Dermis microvascular lymphatic vessel endothelial cell (primary cell): ENCODE results near the gene MAP6. TPM values are rescaled to one million over a fixed set of nuclear protein-coding genes. Genes with fewer than 3 reads are reported as not detected.

ENCODE experiments used
- DNase-seq, 2 donors: peaks; one replicate each; pipeline versions ENCODE4 v3.0.0 to v3.0.0-alpha.2; 2010; ENCODE audit warnings: low read depth in 2 of 2
- total RNA-seq: library from RNA; depleted of rRNA; stranded (reverse); fragments of >200 nt; gene quantifications from 2 replicates; pipeline ENCODE4 v1.2.1, GENCODE V29; 2014

The MAP6 gene
- total RNA-seq, 1 donor from 2014 or later = 0.26 TPM

DNA sequence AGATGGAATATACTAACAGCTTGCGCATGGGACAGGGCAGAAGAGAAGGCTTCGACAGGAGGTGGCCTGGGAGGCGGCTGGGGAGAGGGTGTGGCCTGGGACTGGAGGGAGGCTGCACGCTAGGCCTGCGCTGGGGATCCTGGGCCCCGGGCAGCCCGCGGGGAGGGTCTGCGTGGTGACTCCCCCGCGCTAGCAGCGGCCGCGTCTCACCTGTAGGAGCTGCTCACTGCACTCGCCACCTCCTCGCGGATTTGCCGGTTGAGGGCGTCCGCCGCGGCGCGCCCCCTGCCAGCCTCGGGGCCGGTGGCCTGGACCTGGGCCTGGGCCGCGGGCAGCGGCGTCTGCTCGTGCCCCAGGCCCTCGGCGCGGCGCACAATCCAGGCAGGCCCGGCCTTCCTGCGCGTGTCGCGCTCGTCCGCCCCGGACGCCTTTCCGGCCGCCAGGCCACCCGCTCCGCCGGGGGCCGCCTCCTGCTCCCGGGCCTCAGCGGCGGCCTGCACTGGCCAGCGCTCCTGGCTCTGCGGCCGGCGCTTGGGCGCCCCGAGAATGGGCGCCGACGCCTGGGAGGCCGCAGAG is 1.5 kb downstream of the MAP6 start:
- peak in 1 of 2 donors; percentile 13 for DNase-seq

DNA sequence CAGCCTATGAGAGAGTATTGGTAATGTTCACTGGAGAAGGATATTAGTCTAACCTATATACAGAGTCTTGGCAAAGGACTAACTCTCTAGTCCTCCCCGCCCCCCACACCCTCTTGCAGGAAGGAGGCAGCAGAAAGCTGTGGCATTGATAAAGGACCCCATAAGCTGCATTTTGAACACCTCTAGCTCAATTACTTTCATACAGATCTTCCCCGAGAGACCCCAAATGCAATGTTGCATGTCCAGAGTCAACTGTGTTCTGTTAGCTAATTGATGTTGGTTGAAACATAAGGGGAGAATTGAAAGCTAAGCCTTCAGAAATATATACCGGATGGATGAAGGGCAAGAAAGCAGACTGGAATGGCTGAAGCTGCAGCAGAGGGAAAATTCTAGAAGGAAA is 2.8 kb downstream of the MAP6 start:
- DNase-seq = no peak

DNA sequence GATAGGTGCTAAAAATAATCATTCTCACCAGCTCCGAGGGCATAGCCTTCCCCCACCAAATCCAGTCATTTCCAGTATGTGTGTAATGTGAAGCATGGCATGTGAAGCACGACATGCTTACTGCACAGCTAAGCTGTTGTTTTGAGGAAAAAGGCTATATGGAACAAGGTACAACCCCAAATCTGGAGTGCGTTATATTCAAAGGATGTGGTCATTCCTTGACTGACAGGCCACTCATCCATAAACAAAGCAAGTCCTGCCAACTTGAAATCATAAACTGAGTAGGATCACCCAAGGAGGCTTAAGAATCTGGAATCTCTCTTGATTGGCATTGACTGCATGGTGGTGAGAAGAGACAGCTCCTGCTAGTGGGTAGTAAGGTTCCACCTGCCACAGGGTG is 3.7 kb downstream of the MAP6 start:
- DNase-seq = no peak

- DNase-seq = no peak
These were observed 4.4 kb downstream of the MAP6 start for GRCh38 chr11:75664389-75664788.

GRCh38 chr11:75663808-75664207 is 5.0 kb downstream of the MAP6 start:
- DNase-seq = no peak

DNA sequence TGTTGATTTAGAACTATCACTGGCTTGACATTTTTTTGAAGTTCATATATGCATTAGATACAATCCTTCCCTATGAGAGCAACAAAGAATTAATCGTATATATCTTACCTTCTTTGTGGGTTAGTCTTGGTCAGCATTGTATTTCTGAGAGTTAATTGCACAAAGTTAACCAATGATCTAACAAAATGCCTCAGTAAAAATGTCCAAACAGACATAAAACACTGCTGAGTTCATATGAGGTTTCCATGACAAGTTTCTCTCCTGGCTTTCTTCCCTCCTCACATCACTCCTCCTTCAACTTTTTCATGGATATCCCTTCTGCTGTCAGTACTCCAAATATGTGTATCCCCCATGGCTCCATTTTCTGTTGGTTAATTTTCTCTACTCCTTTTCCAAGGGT is 9.0 kb downstream of the MAP6 start:
- DNase-seq = no peak

GRCh38 chr11:75656044-75656727 is 12.7 kb downstream of the MAP6 start:
- DNase-seq = no peak

DNA sequence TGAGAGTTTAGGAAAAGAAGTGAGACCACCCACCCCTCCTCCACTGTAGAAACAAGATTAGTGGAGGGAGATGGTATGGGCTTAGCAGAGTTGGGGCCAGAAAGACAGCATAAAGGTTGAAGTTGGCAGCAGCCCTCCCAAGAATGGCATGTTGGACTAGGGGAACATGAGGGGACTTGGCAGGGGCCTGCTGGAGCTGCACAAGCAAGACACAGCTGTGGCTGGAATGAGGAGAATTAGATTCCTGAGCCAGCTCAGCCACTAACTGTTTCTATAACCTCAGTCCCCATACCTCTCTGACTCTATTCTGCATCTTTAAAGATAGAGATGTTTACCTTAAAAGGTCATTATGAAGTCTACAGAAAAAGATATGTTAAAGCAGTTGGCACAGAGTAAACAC is 13.2 kb downstream of the MAP6 start:
- DNase-seq = no peak

DNA sequence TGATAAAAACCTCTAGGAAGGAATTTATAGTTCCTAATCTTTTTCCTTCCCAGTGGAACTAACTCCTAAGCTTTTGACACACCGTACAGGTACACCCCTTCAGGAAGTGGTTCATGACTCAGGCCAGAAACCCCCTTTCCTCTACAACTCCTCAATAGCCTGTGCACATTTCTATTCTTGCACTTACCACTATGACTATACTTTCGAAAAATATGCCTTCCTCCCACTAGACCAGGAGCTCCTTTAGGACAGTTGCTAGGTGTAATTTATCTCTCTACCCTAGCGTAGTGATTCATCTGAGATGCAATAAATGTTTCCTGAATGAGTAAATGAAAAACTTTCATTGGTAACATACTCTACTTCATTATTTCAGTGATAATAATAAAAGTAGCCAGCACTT is 14.5 kb downstream of the MAP6 start:
- no peak for DNase-seq

DNA sequence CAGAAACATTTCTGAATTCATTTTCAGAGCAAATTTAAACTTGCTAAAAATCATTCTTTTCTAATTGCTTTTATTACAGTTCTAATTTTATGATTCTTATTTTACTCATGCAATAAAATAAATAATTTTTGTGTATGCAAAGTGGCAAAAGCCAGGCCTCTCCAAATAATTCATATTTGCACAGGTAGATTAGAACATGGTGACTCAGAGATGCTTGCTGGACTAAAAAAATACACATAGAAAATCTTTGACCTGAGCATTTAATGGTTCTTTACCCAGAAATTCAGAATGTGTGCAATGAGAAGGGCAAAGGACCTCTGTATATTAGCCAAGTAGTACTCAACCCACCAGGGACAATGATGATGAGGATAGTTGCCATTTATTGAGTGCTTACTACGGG is 15.3 kb downstream of the MAP6 start:
- DNase-seq = no peak

DNA sequence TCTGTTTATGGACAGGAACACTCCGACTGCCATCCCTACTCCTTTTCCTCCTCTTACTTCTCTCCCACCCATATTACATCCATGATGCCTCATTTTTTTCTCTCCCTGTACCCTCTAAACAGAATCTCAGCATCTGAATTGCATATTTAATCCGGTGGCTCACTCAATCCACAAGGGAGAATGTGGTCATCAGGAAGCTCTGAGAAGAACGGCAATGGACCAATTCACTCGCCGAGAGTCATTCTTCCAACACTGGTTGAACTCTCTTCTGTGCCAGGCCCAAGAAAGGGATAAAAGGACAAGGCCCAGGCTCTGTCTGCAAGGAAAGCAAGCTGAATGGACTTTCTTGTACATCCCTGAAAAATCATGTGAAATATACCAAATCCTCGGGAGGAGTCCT is 15.9 kb downstream of the MAP6 start:
- DNase-seq = no peak

DNA sequence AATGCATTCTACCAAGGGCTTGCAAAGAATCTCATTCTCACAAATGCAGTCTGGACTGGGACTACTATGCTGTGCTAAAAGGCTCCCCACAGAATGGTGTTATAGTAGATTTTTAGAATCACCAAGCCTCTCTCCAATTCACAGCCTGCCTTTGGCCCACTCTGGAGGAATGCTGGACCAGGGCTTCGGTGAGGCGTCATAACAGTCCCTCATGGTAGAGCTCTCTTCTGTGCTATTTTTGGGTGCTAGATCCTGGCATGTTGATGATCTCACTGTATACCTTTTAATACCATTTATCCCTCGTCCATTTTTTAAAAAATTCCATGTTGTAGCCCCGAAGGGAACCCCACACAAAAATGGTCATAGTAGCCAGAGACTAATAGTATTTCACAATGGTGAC is 17.6 kb downstream of the MAP6 start:
- DNase-seq = no peak

- DNase-seq = no peak
These were observed 18.6 kb downstream of the MAP6 start for GRCh38 chr11:75650167-75650723.

DNA sequence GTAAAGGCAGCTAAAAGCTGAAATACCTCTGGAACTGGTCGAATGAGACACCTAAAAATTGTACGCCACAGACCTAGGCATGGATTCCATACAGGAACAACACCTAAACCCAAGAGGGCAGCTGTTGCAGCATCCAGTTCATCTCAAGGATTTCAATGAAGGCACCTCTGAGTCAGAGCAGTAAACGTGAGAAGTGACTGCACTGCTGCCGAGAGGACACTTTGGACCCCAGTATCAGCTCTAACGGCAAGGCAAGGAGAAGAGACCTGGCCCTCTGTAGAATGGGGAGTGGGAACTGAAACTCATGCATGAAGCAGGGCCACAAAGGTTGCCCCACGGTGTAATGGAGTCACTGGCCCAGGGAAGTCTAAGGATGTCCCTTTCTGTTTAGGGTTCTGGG is 23.9 kb downstream of the MAP6 start:
- DNase-seq = no peak

GRCh38 chr11:75644370-75644769 is 24.5 kb downstream of the MAP6 start:
- DNase-seq = no peak

DNA sequence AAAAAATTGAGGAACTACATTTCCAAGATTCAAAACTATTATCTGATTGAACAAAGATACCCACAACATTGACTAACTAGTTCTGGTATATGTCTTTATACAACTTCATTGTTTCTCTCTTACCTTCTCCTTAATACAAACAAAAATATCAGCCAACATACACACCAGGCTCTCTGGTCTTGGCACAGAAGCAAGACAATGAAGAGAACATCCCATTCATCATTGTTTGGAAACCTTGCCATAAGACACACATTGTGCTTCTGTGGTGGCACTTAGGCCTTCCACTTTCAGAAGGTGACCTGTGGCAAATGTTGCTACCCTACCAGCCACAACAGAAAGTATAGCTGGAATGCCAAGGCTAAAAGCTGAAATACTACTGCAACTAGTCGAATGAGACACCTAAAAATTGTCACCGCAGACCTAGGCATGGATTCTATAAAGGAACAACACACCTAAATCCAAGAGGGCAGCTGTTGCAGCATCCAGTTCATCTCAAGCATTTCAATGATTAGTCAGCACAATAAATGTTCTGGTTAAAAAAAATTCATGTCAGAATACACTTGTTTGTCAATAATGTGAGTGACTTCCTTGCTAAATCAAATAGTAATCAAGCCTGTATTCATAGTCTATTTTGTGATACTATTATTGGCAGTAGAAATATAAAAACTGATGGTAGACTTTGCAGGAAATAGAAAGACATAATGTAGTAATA is 26.3 kb downstream of the MAP6 start:
- no peak for DNase-seq

DNA sequence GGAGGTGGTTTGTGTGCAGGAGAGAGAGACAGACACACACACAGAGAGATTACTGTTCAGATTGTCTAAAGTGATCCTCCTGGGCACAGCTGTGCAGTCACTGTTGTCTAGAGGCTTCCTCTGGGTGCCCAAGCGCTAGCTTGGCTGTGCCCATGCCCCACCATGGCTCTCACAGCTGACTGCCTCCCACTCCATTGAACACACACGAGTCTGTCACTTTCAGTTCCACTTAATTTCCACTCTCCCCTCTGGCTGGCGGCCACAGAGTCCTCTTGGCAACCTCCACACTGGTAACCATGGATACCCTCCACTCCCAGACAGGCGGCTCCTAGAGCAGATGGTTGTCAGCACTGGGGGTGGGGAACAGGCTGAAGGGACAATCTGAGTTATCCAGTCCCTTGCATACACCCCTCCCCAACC is 29.1 kb downstream of the MAP6 start:
- DNase-seq = peak; percentile 60 to 71

DNA sequence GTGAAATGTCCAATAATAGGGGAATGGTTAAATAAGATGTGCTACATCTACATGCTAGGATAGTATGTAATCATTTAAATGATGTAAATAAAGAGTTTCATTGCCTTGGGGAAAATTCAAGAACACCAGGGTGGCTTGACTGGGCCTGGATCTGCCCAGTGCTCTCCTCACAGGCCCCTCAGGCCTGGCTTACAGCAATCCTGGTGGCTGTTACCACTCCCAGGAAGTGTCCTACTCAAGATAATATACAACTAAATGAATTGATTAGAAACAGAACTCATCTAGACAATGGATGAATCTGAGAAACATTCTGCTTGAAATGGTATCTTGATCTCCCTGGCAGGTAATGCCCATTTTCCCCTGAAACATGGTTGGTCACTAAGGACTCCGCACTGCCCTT is 30.8 kb downstream of the MAP6 start:
- no peak for DNase-seq

DNA sequence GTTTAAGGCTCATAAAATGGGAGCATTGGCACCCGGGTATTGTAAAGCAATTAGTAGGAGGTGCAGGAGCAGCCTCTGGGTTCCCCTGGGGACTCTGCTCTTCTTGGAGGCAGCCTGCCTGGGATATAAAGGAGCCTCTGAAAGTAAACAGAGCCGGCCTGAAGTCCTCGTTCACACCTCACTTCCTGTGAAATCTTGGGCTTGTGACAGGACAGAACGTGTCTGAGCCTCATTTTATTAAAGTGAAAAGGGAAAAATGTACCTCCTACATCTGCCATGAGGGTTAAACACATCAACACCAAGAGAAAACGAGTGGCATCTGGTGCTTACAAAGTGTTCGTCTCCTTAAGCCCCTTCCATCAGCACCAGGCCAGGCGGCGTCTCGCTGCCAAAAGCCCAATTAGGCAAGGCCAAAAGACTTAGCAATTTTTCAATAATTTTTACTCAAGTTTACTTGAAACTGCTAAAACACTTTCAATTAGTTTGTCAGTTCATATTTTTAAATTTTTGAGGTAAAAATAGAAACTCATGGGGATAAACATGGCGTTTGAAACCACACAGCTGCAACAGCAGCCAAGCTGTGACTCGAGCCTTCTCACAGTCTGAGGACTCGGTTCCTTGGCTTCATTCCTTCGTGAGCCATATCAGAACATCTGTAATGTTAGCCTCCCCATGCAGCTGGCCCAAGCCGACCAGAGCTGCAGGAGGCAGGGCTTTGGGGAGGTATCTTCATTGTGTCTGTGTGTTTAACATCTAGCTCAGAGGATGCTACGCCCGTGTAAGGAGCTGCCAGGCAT is 33.6 kb downstream of the MAP6 start:
- DNase-seq = no peak

DNA sequence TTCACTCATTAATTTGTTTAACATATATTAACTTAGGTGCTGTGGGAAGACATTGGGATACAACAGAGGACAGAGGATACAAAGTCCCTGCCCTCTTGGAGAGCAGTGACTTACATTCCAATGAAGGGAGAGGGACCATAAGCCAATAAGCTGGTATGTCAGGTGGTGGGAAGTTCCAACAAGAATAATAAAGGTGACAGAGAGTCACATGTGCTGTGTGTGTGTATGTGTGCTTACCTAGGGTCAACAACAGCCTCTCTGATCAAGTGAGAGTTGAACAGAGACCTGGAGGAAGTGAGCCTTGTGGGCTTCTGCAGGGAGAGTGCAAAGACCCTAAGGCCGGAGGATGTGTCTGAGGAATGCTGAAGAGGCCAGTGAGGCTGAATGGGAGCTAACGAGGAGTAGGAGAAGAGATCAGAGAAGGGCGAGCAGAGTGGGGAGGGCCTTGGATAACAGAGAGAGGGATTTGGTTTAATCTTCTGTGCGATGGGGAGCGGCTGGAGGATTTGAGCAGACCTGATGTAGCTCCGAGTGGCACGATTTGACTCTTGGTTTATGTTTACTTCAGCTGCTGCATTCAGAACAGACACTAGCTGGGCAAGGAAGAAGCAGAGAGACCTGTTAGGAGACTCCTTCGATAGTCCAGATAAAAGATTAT is 35.3 kb downstream of the MAP6 start:
- no peak for DNase-seq

DNA sequence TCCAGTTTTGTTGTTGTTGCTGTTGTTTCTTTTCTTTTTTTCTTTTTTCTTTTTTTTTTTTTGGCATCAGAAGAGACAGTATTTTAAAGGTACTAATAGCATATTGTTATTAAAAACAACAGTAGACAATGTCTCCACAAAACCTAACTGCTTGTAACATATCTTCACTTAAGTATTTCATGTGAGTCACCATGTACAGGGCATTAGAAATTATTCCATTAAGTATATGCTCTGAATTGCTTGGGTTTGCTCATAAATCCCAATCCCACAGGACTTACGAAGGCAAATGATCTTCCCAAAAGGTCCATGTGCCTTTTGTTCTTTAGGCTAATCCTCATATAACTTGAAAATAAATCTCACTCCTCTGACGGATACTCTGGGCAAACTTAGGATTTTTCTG is 35.9 kb downstream of the MAP6 start:
- no peak for DNase-seq
